GM23338 (cell line): Measurements from ENCODE around the gene INHBC. TPM values are rescaled to one million over a fixed set of nuclear protein-coding genes. Genes with fewer than 3 reads are reported as not detected.

Experiments
- CREB1 ChIP-seq: fragments of 250-450 bp; sonication (Bioruptor Pico); IDR thresholded peaks from 2 replicates; pipeline ENCODE4 v1.5.0; 2020; ENCODE audit warnings: low read depth, mild to moderate bottlenecking, moderate library complexity
- CTCF ChIP-seq, 2 experiments: fragments of 200-600 bp in 1 of 2; sonication (generic) in 1 of 2; conservative IDR thresholded peaks; 2 replicates each; pipeline versions ENCODE4 v1.5.1 to v1.6.1; 2016 to 2017; ENCODE audit warnings: antibody characterized with exemption in 2 of 2, low read depth in 2 of 2, mild to moderate bottlenecking in 2 of 2, moderate library complexity in 1 of 2
- EZH2 ChIP-seq: fragments of 200-600 bp; sonication (generic); IDR thresholded peaks from one replicate; pipeline ENCODE4 v1.8.0; 2017; ENCODE audit warnings: antibody characterized with exemption, mild to moderate bottlenecking, low read depth; ENCODE audit not compliant: unreplicated experiment
- polyA plus RNA-seq: library from polyadenylated mRNA; unstranded; fragments of >200 nt; fragmentation: Nextera tagmentation; extraction: Ambion mirVana; gene quantifications from 2 replicates; pipeline ENCODE4 v1.2.1, GENCODE V29; 2016
- small RNA-seq: library from RNA; depleted of rRNA; stranded (forward); fragments of <200 nt; gene quantifications from one replicate; pipeline ENCODE3, GENCODE V24; 2014; ENCODE audit warnings: low replicate concordance
- total RNA-seq: library from RNA; depleted of rRNA; stranded (reverse); fragments of >200 nt; shearing (Covaris generic); gene quantifications from 2 replicates; pipeline ENCODE4 v1.2.3, GENCODE V29; 2014; rRNA removed

The INHBC gene
- total and polyA plus RNA-seq, 2 experiments from 2014 or later, result 0.53 TPM; not detected in 1

- TF ChIP-seq EZH2 (no peak), CTCF (conservative IDR thresholded peaks at IDR 0.05; ENCODE audit: low read depth in 2 of 2) (no peak), CREB1 (CRISPR knock-in tag) (no peak)
These were observed 65.6 kb downstream of the INHBC start (continued) for GRCh38 chr12:57500213-57500612.

Small RNAs within 50 kb of the gene (small RNA-seq; reads per million reads assigned to genes)
- not detected for gene RNU6-879P

Other genes with a start within 250 kb of the INHBC start
- gene NXPH4, start 218.0 kb upstream of the INHBC start, total RNA-seq, result 1.5 and 4.5 TPM in 2 replicates
- 0.89 and 1.1 TPM in 2 replicates for gene NXPH4, start 218.0 kb upstream of the INHBC start, polyA plus RNA-seq
- gene SHMT2, start 205.1 kb upstream of the INHBC start, total RNA-seq, result 363 and 387 TPM in 2 replicates
- gene SHMT2, start 205.1 kb upstream of the INHBC start, polyA plus RNA-seq, result 125 and 131 TPM in 2 replicates
- 1.2 and 3.0 TPM in 2 replicates for gene STAC3, start 183.6 kb upstream of the INHBC start, total RNA-seq
- gene STAC3, start 183.6 kb upstream of the INHBC start, polyA plus RNA-seq, result 0.48 and 0.59 TPM in 2 replicates
- gene R3HDM2, start 3.7 kb upstream of the INHBC start, total RNA-seq, result 17.7 and 19.6 TPM in 2 replicates
- 9.6 and 10.2 TPM in 2 replicates for gene R3HDM2, start 3.7 kb upstream of the INHBC start, polyA plus RNA-seq
- 19.4 and 29.0 TPM in 2 replicates for gene INHBE, start 20.5 kb downstream of the INHBC start, total RNA-seq
- gene INHBE, start 20.5 kb downstream of the INHBC start, polyA plus RNA-seq, result 5.6 and 7.4 TPM in 2 replicates
- gene GLI1, start 25.0 kb downstream of the INHBC start, total RNA-seq, result 16.1 and 18.1 TPM in 2 replicates
- 4.8 and 5.6 TPM in 2 replicates for gene GLI1, start 25.0 kb downstream of the INHBC start, polyA plus RNA-seq
- gene ARHGAP9, start 45.1 kb downstream of the INHBC start, total RNA-seq, result 4.6 and 7.1 TPM in 2 replicates
- gene ARHGAP9, start 45.1 kb downstream of the INHBC start, polyA plus RNA-seq, result 4.5 and 4.9 TPM in 2 replicates
- gene MARS1, start 53.3 kb downstream of the INHBC start, total RNA-seq, result 247 and 266 TPM in 2 replicates
- 351 and 389 TPM in 2 replicates for gene MARS1, start 53.3 kb downstream of the INHBC start, polyA plus RNA-seq
- gene DDIT3, start 85.7 kb downstream of the INHBC start, total RNA-seq, result 3.9 and 4.1 TPM in 2 replicates
- 11.7 and 12.5 TPM in 2 replicates for gene DDIT3, start 85.7 kb downstream of the INHBC start, polyA plus RNA-seq
- 12.5 and 16.9 TPM in 2 replicates for gene MBD6, start 88.0 kb downstream of the INHBC start, total RNA-seq
- gene MBD6, start 88.0 kb downstream of the INHBC start, polyA plus RNA-seq, result 17.1 and 18.3 TPM in 2 replicates
- gene DCTN2, start 112.4 kb downstream of the INHBC start, total RNA-seq, result 134 and 157 TPM in 2 replicates
- gene DCTN2, start 112.4 kb downstream of the INHBC start, polyA plus RNA-seq, result 56.1 and 62.3 TPM in 2 replicates
- 16.5 and 21.3 TPM in 2 replicates for gene KIF5A, start 115.3 kb downstream of the INHBC start, total RNA-seq
- gene KIF5A, start 115.3 kb downstream of the INHBC start, polyA plus RNA-seq, result 9.1 and 11.1 TPM in 2 replicates
- gene PIP4K2C, start 156.4 kb downstream of the INHBC start, total RNA-seq, result 26.4 and 30.6 TPM in 2 replicates
- gene PIP4K2C, start 156.4 kb downstream of the INHBC start, polyA plus RNA-seq, result 10.5 and 10.8 TPM in 2 replicates
- gene DTX3, start 170.0 kb downstream of the INHBC start, total RNA-seq, result 37.8 and 46.6 TPM in 2 replicates
- 16.7 and 22.8 TPM in 2 replicates for gene DTX3, start 170.0 kb downstream of the INHBC start, polyA plus RNA-seq
- gene ARHGEF25, start 176.7 kb downstream of the INHBC start, total RNA-seq, result 9.9 and 10.2 TPM in 2 replicates
- 0.53 TPM in 1 of 2 replicates, not detected in the other for gene ARHGEF25, start 176.7 kb downstream of the INHBC start, polyA plus RNA-seq
- gene B4GALNT1, start 198.4 kb downstream of the INHBC start, total RNA-seq, result 2.4 and 2.8 TPM in 2 replicates
- gene B4GALNT1, start 198.4 kb downstream of the INHBC start, polyA plus RNA-seq, result 1.3 and 1.4 TPM in 2 replicates